IMR-90 (cell line): Measurements from ENCODE around the gene MIPEP. TPM values are rescaled to one million over a fixed set of nuclear protein-coding genes. Genes with fewer than 3 reads are reported as not detected.
A peak's percentile ranks its signal among the peaks of the same experiment; 100 is the strongest.

Experiments
- ATAC-seq: fragments of 200-7000 bp; cut with Tn5 transposase; 2 replicates; pipeline ENCODE4 v1.9.1; 2020; ENCODE audit warnings: low read depth, mild to moderate bottlenecking, moderate library complexity
- BruUV-seq: library from RNA; stranded (reverse); fragments of 400-500 nt; replicated peaks from 2 replicates; lab custom pipeline; 2021; lab: Mats Ljungman, UMichigan
- CTCF ChIA-PET: fragments of 300-600 bp; formaldehyde crosslinking; extraction: SDS; loops from one replicate; lab custom pipeline; 2021; ENCODE audit warnings: antibody characterized with exemption; lab: Yijun Ruan, JAX
- POLR2A ChIA-PET: fragments of 300-600 bp; sonication (Branson Sonifier 250); formaldehyde crosslinking; loops from one replicate; lab custom pipeline; 2022; ENCODE audit warnings: antibody characterized with exemption; ENCODE audit not compliant: unreplicated experiment; lab: Charles Lee
- DNase-seq: peaks from one replicate; pipeline ENCODE4 v3.0.0; 2013
- H2AFZ ChIP-seq: replicated peaks from 2 replicates; pipeline ENCODE3; 2013; ENCODE audit warnings: low read length, mild to moderate bottlenecking; ENCODE audit not compliant: poor library complexity
- H2AK5ac ChIP-seq: 2 replicates; pipeline ENCODE4 v1.6.1; 2013; ENCODE audit warnings: low read depth, low read length, inconsistent platforms
- H2AK9ac ChIP-seq: replicated peaks from 2 replicates; pipeline ENCODE3; 2013; ENCODE audit warnings: mild to moderate bottlenecking, low read depth, low read length, moderate library complexity; ENCODE audit not compliant: poor library complexity
- H2BK120ac ChIP-seq: 2 replicates; pipeline ENCODE4 v1.6.1; 2013; ENCODE audit warnings: low read depth, low read length, inconsistent platforms
- H2BK15ac ChIP-seq: 3 replicates; pipeline ENCODE4 v1.6.1; 2013; ENCODE audit warnings: low read depth, low read length, inconsistent platforms
- H2BK20ac ChIP-seq: 2 replicates; pipeline ENCODE4 v1.6.1; 2013; ENCODE audit warnings: low read depth, mild to moderate bottlenecking, inconsistent platforms, low read length, moderate library complexity
- H2BK5ac ChIP-seq: 2 replicates; pipeline ENCODE4 v1.6.1; 2013; ENCODE audit warnings: mild to moderate bottlenecking, low read depth, low read length, inconsistent platforms; ENCODE audit not compliant: poor library complexity, severe bottlenecking
- H3K14ac ChIP-seq: replicated peaks from 2 replicates; pipeline ENCODE4 v1.6.1; 2013; ENCODE audit warnings: low read depth, low read length, inconsistent platforms
- H3K18ac ChIP-seq: 2 replicates; pipeline ENCODE4 v1.6.1; 2013; ENCODE audit warnings: low read depth, low read length, control low read depth
- H3K23ac ChIP-seq: 2 replicates; pipeline ENCODE4 v1.6.1; 2013; ENCODE audit warnings: low read depth, low read length, inconsistent platforms
- H3K27ac ChIP-seq: 2 replicates; pipeline ENCODE4 v1.5.1; 2013; ENCODE audit warnings: mild to moderate bottlenecking, control low read depth, low read length; ENCODE audit not compliant: insufficient read depth
- H3K27me3 ChIP-seq: 2 replicates; pipeline ENCODE4 v1.6.1; 2013; ENCODE audit warnings: low read length; ENCODE audit not compliant: control insufficient read depth, insufficient read depth
- H3K36me3 ChIP-seq: 2 replicates; pipeline ENCODE4 v1.6.1; 2013; ENCODE audit warnings: low read length, mixed read lengths; ENCODE audit not compliant: control insufficient read depth, insufficient read depth
- H3K4ac ChIP-seq: 2 replicates; pipeline ENCODE4 v1.6.1; 2013; ENCODE audit warnings: low read depth, low read length, inconsistent platforms
- H3K4me1 ChIP-seq: 2 replicates; pipeline ENCODE4 v1.6.1; 2013; ENCODE audit warnings: low read length, mixed read lengths; ENCODE audit not compliant: control insufficient read depth, insufficient read depth
- H3K4me2 ChIP-seq: 2 replicates; pipeline ENCODE4 v1.6.1; 2013; ENCODE audit warnings: low read depth, mild to moderate bottlenecking, control low read depth, low read length, moderate library complexity
- H3K4me3 ChIP-seq: 2 replicates; pipeline ENCODE4 v1.5.1; 2013; ENCODE audit warnings: low read depth, mild to moderate bottlenecking, control low read depth, low read length, moderate library complexity; ENCODE audit not compliant: insufficient read depth
- H3K56ac ChIP-seq: 2 replicates; pipeline ENCODE4 v1.6.1; 2013; ENCODE audit warnings: low read length, inconsistent platforms; ENCODE audit not compliant: insufficient read depth; ENCODE audit errors: extremely low read depth
- H3K79me1 ChIP-seq, 2 experiments: 2 replicates each; pipeline ENCODE4 v1.6.1; 2013; ENCODE audit warnings: low read length in 2 of 2, inconsistent platforms in 1 of 2, low read depth in 1 of 2
- H3K9ac ChIP-seq: 2 replicates; pipeline ENCODE4 v1.6.1; 2013; ENCODE audit warnings: low read depth, low read length, control low read depth
- H3K9me1 ChIP-seq: 2 replicates; pipeline ENCODE4 v1.6.1; 2013; ENCODE audit warnings: low read length, inconsistent platforms; ENCODE audit not compliant: insufficient read depth
- H3K9me3 ChIP-seq: 2 replicates; pipeline ENCODE4 v1.6.1; 2013; ENCODE audit warnings: low read length; ENCODE audit not compliant: control insufficient read depth, insufficient read depth
- H4K20me1 ChIP-seq: 2 replicates; pipeline ENCODE4 v1.6.1; 2013; ENCODE audit warnings: low read length, inconsistent platforms; ENCODE audit not compliant: insufficient read depth
- H4K5ac ChIP-seq: 2 replicates; pipeline ENCODE4 v1.6.1; 2013; ENCODE audit warnings: mild to moderate bottlenecking, low read depth, low read length, control low read depth
- H4K8ac ChIP-seq, 2 experiments: 2 replicates each; pipeline ENCODE4 v1.6.1; 2013; ENCODE audit warnings: low read depth in 2 of 2, low read length in 2 of 2, control low read depth in 1 of 2, inconsistent platforms in 1 of 2
- H4K91ac ChIP-seq: 2 replicates; pipeline ENCODE4 v1.6.1; 2013; ENCODE audit warnings: low read depth, low read length, inconsistent platforms; ENCODE audit not compliant: insufficient read depth
- CEBPB ChIP-seq: IDR thresholded peaks from 2 replicates; pipeline ENCODE4 v1.6.1; 2012; ENCODE audit warnings: low read depth, low read length, improper control_type of control experiment
- CTCF ChIP-seq: conservative IDR thresholded peaks from 2 replicates; pipeline ENCODE4 v1.5.1; 2012; ENCODE audit warnings: mild to moderate bottlenecking, low read depth, low read length, improper control_type of control experiment
- MAFK ChIP-seq: IDR thresholded peaks from 2 replicates; pipeline ENCODE4 v1.6.1; 2012; ENCODE audit warnings: low read depth, low read length, improper control_type of control experiment
- MAZ ChIP-seq: IDR thresholded peaks from 2 replicates; pipeline ENCODE4 v1.6.1; 2012; ENCODE audit warnings: low read depth, mild to moderate bottlenecking, low read length, improper control_type of control experiment, moderate library complexity, borderline replicate concordance
- MXI1 ChIP-seq: IDR thresholded peaks from 2 replicates; pipeline ENCODE4 v1.6.1; 2012; ENCODE audit warnings: low read depth, mild to moderate bottlenecking, low read length, moderate library complexity, borderline replicate concordance
- NFE2L2 ChIP-seq: fragments of 150-350 bp; IDR thresholded peaks from 2 replicates; pipeline ENCODE4 v1.6.1; 2016; ENCODE audit warnings: low read depth, mild to moderate bottlenecking, low read length
- RCOR1 ChIP-seq: IDR thresholded peaks from 2 replicates; pipeline ENCODE4 v1.6.1; 2012; ENCODE audit warnings: mild to moderate bottlenecking, low read length, improper control_type of control experiment; ENCODE audit not compliant: insufficient replicate concordance
- RFX5 ChIP-seq: IDR thresholded peaks from 2 replicates; pipeline ENCODE4 v1.8.0; 2012; ENCODE audit warnings: low read depth, mild to moderate bottlenecking, low read length, moderate library complexity
- SMC3 ChIP-seq: fragments of 150-350 bp; IDR thresholded peaks from 2 replicates; pipeline ENCODE4 v1.6.1; 2016; ENCODE audit warnings: low read depth, mild to moderate bottlenecking, antibody characterized with exemption, low read length, moderate library complexity
- USF2 ChIP-seq: fragments of 150-350 bp; IDR thresholded peaks from 2 replicates; pipeline ENCODE4 v1.6.1; 2017; ENCODE audit warnings: mild to moderate bottlenecking, antibody characterized with exemption, low read length, low read depth
- WGBS, 2 experiments: methylation state at CpG; one replicate each; pipeline versions ENCODE4 v1.1.5 to v1.1.7; 2013; ENCODE audit warnings: missing lambda C conversion rate in 2 of 2; ENCODE audit not compliant: insufficient read length in 1 of 2; ENCODE audit errors: extremely low coverage in 2 of 2; 5-methylcytosine and 5-hydroxymethylcytosine counted together
- dilution Hi-C: fragments of 300-500 bp; cut with HindIII; formaldehyde crosslinking; loops from one replicate; pipeline ENCODE4 v1.14.3; 2018; ENCODE audit warnings: low sequenced_read_pairs; ENCODE audit not compliant: unreplicated experiment
- in situ Hi-C: fragments of 300-500 bp; cut with MboI; formaldehyde crosslinking; loops from 3 replicates; pipeline ENCODE4 v1.14.3; 2019; ENCODE audit warnings: low sequenced_read_pairs, inconsistent platforms, mixed read lengths
- intact Hi-C: fragments of 100-400 bp; cut with micrococcal nuclease; formaldehyde crosslinking; loops from 2 replicates; pipeline ENCODE4 v1.10.0; 2022
- polyA plus RNA-seq, 3 experiments: library from polyadenylated mRNA; depleted of rRNA; stranded (reverse); fragments of >200 nt; gene quantifications; 2 replicates each; pipeline ENCODE4 v1.2.3, GENCODE V29; 2012; ENCODE audit warnings: low replicate concordance in 1 of 3
- total RNA-seq: library from RNA; depleted of rRNA; stranded (reverse); fragments of >200 nt; gene quantifications from 2 replicates; pipeline ENCODE4 v1.2.3, GENCODE V29; 2012

MIPEP gene
- total and polyA plus RNA-seq, 2 of the 4 experiments (the other 2 are of a cell fraction) = 15.0 to 21.5 TPM

- no peak overlapping the region; the same call in 2 of the 3 replicates for H2BK15ac ChIP-seq
- peaks cover 0 to 5% of the 10 kb centered on the region in 2 experiments; a peak in 1 of 4 replicates for H3K79me1 ChIP-seq
- peak overlapping the region; percentile 29; the same call in 1 of the 2 replicates for H2BK120ac ChIP-seq
- dilution Hi-C loops (no loop called here), intact Hi-C loops (loop anchor here (10.0 kb wide), 1 partner anchor 196 kb away; the partner anchor contains the start of gene TNFRSF19), in situ Hi-C loops (no loop called here)
- no peak overlapping the region for H3K4me3 ChIP-seq
- H3K36me3 ChIP-seq = no peaks in the 10 kb centered on the region
- H2AFZ ChIP-seq = no peak overlapping the region
- H3K14ac ChIP-seq = no peak overlapping the region
- no peak overlapping the region for H3K9ac ChIP-seq
- H3K9me1 ChIP-seq = peaks cover 11% of the 10 kb centered on the region
- no peaks in the 10 kb centered on the region for H4K20me1 ChIP-seq
- H3K4ac ChIP-seq = peak overlapping the region; percentile 79; the same call in 1 of the 2 replicates
- TF ChIP-seq MXI1 = no peak
- TF ChIP-seq USF2 = no peak
- no peak for TF ChIP-seq CEBPB
- no peak for TF ChIP-seq RCOR1
- no peak for TF ChIP-seq SMC3
- TF ChIP-seq CTCF = no peak
- no peak for TF ChIP-seq MAFK
- TF ChIP-seq MAZ = no peak
- TF ChIP-seq NFE2L2 = no peak
- no peak for TF ChIP-seq RFX5
- peak overlapping the region; percentile 20 for H4K91ac ChIP-seq
- no peak overlapping the region for H3K4me2 ChIP-seq
- no peaks in the 10 kb centered on the region for H3K9me3 ChIP-seq
- no peaks in the 10 kb centered on the region for H3K27me3 ChIP-seq
- no CpG with 5 or more reads among the region's 4 CpGs for WGBS, 2 experiments
- H3K56ac ChIP-seq = no peak overlapping the region
- POLR2A ChIA-PET = no interaction called here
- H2AK9ac ChIP-seq = no peak overlapping the region
- ATAC-seq (no peak), DNase-seq (no peak)
- peak overlapping the region; percentile 15; the same call in 1 of the 2 replicates for H3K18ac ChIP-seq
- H4K5ac ChIP-seq = peak overlapping the region; percentile 20; the same call in 1 of the 2 replicates
- no peak overlapping the region for H4K8ac ChIP-seq
- peak overlapping the region; percentile 21; the same call in 1 of the 2 replicates for H2BK20ac ChIP-seq
- no peak overlapping the region; the same call in 1 of the 2 replicates for H2AK5ac ChIP-seq
- no peak overlapping the region for H2BK5ac ChIP-seq
- H3K4me1 ChIP-seq = peaks cover 13% of the 10 kb centered on the region
- CTCF ChIA-PET = no interaction called here
- no TSS peak for BruUV-seq
- no peak overlapping the region for H3K23ac ChIP-seq
- no peak overlapping the region for H3K27ac ChIP-seq
Observed at GRCh38 chr13:23770428-23770827, 118.8 kb downstream of the MIPEP start.
